GM19238 (cell line): Measurements from ENCODE around the gene GRK5.

Experiments used
- DNase-seq: peaks from one replicate; pipeline ENCODE4 v3.0.0; 2011; ENCODE audit warnings: low spot score; ENCODE audit not compliant: insufficient read length

GRK5 gene

GRCh38 chr10:119501690-119502089, 294.3 kb downstream of the GRK5 start:
- no peak for DNase-seq

DNA sequence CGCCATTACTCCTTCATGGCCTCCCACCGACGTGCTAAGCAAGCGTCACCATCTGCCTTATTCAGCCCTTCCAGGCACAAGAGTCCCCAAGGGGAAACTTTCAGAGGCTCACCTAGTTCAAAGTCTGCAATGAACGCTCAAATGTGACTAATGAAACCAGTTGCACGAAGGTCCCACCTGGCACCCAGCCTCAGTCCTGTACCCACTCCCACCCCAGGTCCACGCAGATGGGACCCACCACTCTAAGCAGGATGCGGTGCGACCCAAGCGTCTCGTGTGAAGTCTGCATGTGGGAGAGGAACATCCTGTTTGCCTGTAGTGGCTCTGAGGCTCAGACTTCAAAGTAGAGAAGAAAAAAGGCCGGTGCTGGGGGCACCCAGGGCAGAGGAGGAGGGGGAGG, 294.8 kb downstream of the GRK5 start:
- DNase-seq = peak; percentile 46

GRCh38 chr10:119502618-119503155, 295.3 kb downstream of the GRK5 start:
- peak; percentile 9 for DNase-seq

- DNase-seq = no peak
Measured at GRCh38 chr10:119503821-119504220, 296.4 kb downstream of the GRK5 start.

DNA sequence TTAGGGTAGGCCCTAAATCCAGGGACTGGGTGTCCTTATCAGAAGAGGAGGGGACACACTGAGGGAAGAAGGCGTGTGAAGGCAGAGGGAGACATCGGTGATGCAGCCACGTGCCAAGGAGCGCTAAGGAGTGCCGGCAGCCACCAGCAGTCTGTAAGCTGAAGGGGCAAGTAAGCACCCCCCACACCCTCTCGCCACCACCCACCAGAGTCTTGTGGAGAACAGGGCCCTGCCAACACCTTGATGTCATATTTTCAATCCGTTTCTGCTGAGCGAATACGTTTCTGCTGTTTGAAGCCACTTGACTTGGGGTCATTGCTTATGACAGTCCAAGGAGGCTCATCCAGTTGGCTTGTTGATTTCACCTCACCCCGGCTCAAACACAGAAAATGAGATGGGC, 297.3 kb downstream of the GRK5 start:
- no peak for DNase-seq

- DNase-seq = no peak
Measured at GRCh38 chr10:119505131-119505551, 297.8 kb downstream of the GRK5 start.
